NCI-H774 (cell line): Measurements from ENCODE around the gene KIFBP.
A peak's percentile ranks its signal among the peaks of the same experiment; 100 is the strongest.
"Not testable (repeated sequence)": the region's sequence is repeated elsewhere in the genome, so short reads cannot be mapped to it uniquely, and the experiment has no call there.

Experiments
- DNase-seq: peaks from one replicate; lab custom pipeline; 2025; lab: John Stamatoyannopoulos, UW

KIFBP gene

DNA sequence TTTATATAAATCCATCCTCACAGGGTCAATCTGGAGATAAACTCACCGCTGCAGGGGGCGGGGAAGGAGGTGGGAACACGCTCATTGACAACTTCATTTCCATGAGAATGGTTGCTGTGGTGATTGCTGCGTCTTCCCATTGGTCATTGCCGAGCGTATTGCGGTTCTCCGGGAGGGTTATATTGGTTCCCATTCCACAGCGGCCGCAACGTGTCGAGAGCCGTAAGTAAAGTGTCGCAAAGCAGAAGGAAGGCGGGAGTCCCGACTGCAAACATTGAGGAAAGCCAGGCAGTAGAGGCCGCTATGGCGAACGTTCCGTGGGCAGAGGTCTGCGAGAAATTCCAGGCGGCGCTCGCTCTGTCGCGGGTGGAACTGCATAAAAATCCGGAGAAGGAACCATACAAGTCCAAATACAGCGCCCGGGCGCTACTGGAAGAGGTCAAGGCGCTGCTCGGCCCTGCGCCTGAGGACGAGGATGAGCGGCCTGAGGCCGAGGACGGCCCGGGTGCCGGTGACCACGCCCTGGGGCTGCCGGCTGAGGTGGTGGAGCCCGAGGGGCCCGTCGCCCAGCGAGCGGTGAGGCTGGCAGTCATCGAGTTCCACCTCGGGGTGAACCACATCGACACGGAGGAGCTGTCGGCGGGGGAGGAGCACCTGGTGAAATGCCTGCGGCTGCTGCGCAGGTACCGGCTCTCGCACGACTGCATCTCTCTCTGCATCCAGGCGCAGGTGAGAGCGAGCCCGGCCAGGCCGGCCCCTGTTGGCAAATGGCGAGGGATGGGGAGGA is at the start of gene KIFBP:
Gene KIFBP, plus strand, starts transcription at position 274 of the 787 bp plus-strand sequence. Its CDS starts 30 bp downstream, at position 304.
- DNase-seq = peak; percentile 93

GRCh38 chr10:68938884-68939283 is 49.7 kb upstream of the KIFBP start:
- DNase-seq = no peak

GRCh38 chr10:68940917-68941316 is 47.7 kb upstream of the KIFBP start:
- DNase-seq = not testable (repeated sequence)

GRCh38 chr10:68950598-68950997 is 38.0 kb upstream of the KIFBP start:
- no peak for DNase-seq

- DNase-seq = no peak
Observed at GRCh38 chr10:68954904-68955303, 33.7 kb upstream of the KIFBP start.

DNA sequence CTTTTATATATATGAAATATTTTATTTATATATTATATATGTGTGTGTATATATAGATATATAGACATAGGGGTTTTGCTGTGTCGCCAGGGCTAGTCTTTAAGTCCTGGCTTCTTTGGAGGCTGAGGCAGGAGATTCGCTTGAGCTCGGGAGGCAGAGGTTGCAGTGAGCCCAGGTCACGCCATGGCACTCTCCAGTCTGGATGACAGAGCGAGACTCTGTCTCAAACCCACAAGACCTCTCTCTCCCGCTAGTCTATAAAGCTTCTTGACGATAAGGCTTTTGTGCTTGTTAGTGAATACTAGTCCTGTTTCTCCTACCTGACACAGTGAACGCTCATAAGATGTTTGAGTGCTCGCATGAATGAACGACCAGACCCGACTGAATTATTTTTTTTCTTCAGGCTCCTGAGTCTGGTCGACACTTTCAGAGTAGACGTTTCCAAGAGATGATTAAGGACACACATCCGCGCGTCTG is 33.2 kb upstream of the KIFBP start:
- DNase-seq = no peak

DNA sequence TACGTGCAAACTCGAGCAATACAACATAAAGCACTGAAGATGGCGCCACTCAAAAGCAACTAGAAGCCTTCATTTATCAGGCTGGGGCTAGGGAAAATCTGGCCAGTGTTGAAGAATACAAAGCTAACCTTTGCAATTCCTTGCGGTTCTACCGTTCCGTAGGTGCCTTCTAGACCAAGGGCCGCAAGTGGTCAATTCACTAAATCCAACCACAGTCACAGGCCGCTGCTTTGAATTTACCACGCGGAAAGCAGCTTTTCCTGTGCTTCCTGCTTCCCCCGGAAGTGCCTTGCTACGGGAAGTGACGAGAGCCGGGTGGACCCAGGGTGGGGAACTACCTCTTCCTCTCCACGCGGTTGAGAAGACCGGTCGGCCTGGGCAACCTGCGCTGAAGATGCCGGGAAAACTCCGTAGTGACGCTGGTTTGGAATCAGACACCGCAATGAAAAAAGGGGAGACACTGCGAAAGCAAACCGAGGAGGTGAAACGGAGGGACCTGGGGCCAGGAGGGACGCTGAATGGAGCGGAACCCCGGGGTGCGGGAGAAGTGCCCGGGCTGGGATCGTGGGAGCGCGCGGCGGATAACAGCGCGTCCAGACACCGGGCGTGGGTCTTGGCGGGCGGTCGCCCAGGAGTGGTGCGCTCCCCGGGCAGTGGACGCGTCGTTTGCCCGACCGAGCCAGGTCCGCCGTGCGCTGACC is 32.6 kb upstream of the KIFBP start, which contains the start of gene DDX21:
Gene DDX21, plus strand, starts transcription at position 339 of the 701 bp plus-strand sequence. Its CDS starts 56 bp downstream, at position 395.
- DNase-seq = peak; percentile 85

DNA sequence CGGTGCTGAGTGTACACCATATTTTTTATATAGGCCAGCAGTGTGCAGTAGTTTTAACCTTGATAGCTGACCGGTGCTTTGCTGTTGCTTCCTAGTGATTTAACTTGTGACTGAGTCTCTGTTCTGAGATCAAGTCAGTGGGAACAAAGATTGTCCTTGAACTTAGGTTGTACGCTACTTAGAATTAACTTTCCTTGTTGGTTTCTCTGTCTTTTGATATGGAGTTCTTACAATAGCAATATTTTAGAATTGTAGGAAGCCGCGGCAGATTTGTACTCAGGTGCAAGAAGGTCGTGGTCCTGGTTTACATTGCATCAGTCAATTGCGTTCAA is 31.4 kb upstream of the KIFBP start:
- DNase-seq = no peak

GRCh38 chr10:68957654-68958053 is 30.9 kb upstream of the KIFBP start:
- no peak for DNase-seq

GRCh38 chr10:68959695-68960527 is 28.7 kb upstream of the KIFBP start:
- no peak for DNase-seq

DNA sequence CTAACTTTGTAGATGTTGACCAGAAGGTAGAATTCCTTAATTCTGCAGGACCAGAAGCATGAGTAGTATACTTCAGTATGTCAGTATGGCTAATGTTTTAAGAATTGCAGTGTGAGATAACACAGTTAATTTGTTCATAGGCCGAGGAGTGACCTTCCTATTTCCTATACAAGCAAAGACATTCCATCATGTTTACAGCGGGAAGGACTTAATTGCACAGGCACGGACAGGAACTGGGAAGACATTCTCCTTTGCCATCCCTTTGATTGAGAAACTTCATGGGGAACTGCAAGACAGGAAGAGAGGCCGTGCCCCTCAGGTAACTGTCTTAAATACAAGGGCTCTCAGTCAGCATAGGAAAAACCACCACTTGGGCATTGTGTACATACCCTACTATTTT is 25.5 kb upstream of the KIFBP start:
- no peak for DNase-seq

DNA sequence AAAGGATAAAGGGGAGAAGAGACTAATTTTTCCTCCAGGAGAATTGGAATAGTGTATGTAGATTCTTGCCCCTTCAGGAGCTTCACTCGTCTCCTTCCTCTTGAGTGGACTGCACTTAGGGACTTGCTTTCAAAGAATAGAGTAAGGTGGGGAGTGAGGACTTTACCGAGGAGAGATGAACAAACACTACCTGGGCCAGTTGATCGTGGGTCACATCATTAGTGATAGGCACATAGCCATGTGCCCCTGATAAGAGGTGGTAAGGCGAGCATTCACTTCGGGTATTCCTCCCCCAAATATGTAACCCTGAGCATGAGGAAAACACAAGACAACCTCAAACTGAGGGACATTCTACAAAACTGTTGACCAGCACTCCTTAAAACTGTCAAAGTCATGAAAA is 14.6 kb upstream of the KIFBP start:
- no peak for DNase-seq

DNA sequence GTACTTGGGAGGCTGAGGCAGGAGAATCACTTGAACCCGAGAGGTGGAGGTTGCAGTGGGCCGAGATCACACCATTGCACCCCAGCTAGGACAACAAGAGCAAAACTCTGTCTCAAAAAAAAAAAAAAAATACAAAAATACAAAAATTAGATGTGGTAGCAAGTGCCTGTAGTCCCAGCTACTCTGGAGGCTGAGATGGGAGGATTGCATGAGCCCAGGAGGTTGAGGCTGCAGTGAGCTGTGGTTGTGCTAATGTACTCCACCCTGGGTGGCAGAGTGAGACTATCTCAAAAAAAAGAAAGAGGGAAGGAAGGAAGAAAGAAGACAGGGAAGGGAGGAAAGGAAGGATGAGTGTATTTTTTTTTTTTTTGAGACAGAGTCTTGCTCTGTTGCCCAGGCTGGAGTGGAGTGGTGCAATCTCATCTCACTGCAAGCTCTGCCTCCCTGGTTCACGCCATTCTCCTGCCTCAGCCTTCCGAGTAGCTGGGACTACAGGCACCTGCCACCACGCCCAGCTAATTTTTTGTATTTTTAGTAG is 12.6 kb upstream of the KIFBP start:
- DNase-seq = not testable (repeated sequence)

DNA sequence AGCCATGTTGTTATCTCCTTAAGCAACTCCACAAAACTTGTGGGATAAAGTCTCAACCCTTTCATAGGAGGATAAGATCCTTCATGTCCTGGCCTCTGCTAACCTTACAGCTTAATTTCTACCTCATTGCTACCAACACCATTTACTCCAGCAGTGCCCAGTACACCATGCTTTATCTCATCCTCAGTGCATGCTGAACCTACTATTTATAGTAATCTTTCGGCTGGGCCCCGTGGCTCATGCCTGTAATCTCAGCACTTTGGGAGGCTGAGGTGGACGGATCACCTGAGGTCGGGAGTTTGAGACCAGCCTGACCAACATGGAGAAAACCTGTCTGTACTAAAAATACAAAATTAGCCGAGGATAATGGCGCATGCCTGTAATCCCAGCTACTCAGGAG is 8.9 kb upstream of the KIFBP start:
- DNase-seq = not testable (repeated sequence)

- no peak for DNase-seq
Observed at GRCh38 chr10:68981074-68981473, 7.5 kb upstream of the KIFBP start.

DNA sequence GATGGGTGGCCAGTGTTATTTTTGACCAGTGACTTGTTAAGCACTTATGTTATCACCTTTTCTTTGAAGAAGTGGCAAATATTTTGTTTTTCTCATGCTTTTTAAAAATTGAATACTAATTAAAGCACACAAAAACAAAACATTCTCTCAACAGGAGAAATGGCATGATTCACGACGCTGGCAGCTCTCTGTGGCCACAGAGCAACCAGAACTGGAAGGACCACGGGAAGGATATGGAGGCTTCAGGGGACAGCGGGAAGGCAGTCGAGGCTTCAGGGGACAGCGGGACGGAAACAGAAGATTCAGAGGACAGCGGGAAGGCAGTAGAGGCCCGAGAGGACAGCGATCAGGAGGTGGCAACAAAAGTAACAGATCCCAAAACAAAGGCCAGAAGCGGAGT is 6.2 kb upstream of the KIFBP start:
- no peak for DNase-seq

GRCh38 chr10:68987611-68988010 is 992 bp upstream of the KIFBP start:
- no peak for DNase-seq

DNA sequence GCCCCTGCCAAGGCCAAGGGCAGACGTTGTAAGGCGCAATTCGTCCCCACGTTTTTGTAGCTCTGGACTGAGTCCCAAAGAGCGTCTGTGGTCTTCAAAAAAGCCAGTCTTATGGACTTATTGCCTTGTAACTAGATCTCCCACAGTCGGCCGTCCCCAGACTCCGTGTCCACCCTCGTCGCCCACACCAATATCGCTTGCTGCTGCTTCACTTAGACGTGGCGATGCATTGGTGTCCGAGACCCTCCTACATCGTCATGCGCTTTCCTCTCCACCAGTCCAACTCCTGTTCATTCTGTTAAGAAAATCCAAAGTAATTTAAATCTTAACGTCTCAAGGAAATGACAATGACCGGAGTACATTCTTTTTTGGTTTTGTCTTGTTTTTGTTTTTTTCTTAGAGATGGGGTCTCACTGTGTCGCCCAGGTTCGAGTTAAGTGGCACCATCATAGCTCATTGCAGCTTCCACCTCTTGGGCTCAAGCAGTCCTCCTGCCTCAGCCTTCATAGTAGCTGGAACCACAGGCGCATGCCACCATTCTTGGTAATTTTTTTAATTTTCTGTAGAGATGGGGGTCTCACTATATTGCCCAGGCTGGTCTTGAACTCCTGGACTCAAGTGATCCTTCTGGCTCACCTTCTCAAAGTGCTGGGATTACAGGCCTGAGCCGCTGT is 851 bp downstream of the KIFBP start:
- no peak for DNase-seq

- no peak for DNase-seq
Observed at GRCh38 chr10:68992636-68993440, 4.2 kb downstream of the KIFBP start.

- DNase-seq = no peak
Observed at GRCh38 chr10:68997211-68997610, 8.6 kb downstream of the KIFBP start.

GRCh38 chr10:69004821-69005220 is 16.2 kb downstream of the KIFBP start:
- DNase-seq = no peak
